GM21528 (cell line): ENCODE results near the gene RABGEF1.
"Not testable (repeated sequence)": the region's sequence is repeated elsewhere in the genome, so short reads cannot be mapped to it uniquely, and the experiment has no call there.

Experiments used
- ATAC-seq: cut with Tn5 transposase; IDR thresholded peaks from one replicate; pipeline ENCODE4 v1.9.1; 2021; ENCODE audit warnings: mild to moderate bottlenecking, moderate library complexity; ENCODE audit not compliant: unreplicated experiment, low FRiP score

RABGEF1 gene

GRCh38 chr7:66763633-66764355, 23.3 kb downstream of the RABGEF1 start:
- ATAC-seq: not testable (repeated sequence)

- ATAC-seq: not testable (repeated sequence)
Observed at GRCh38 chr7:66764905-66765304, 24.4 kb downstream of the RABGEF1 start.

- ATAC-seq: not testable (repeated sequence)
Observed at GRCh38 chr7:66765322-66766025, 24.9 kb downstream of the RABGEF1 start.

DNA sequence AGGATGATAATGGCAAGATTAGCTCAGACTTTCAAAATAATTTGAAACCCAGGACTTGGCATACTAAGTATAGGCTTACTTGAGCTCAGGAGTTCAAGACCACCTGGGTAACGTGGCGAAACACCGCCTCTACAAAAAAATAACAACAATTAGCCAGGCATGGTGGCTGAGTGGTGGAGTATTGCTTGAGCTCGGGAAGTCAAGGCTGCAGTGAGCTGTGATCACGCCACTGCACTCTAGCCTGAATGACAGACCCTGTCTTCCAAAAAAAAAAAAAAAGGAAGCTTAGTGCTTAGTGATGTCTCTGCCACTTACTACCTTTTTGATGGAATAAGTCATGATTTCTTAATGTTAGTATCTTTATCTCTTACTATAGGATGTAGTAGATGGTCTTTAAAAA, 25.5 kb downstream of the RABGEF1 start:
- no peak for ATAC-seq

- not testable (repeated sequence) for ATAC-seq
Observed at GRCh38 chr7:66767486-66767885, 27.0 kb downstream of the RABGEF1 start.

- no peak for ATAC-seq
Observed at GRCh38 chr7:66768865-66769832, 28.6 kb downstream of the RABGEF1 start.

DNA sequence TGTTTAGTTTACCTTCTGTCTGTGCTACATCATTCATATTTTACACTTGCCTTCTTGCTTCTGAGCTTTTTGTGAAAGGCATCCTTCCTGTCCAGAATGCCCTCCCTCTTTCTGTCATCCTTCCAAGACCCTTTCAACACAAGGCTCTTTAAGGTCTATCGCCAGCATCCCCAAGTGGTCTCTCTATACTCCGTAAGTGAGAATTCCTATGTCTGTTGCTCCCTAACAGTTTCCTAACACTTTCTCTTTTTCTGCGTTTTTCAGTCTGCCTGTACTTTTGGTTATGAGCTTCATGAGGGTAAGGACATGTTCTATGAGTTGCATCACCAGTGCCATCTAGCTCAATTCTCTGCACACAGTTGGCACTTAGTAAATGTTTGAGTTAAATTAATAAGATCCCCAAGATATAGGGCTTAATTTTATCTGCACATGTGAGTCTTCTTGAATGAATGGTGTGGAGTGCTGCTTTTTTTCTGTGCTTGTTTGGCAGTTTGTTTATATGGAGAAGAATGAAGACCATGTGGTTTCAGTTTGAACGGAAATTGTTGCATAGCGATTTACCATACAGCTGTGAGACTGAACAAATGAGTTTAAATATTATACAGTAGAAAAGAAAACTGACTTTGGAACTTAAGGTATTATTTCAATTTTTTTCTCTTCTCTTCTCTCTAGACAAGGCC, 29.4 kb downstream of the RABGEF1 start:
- no peak for ATAC-seq

DNA sequence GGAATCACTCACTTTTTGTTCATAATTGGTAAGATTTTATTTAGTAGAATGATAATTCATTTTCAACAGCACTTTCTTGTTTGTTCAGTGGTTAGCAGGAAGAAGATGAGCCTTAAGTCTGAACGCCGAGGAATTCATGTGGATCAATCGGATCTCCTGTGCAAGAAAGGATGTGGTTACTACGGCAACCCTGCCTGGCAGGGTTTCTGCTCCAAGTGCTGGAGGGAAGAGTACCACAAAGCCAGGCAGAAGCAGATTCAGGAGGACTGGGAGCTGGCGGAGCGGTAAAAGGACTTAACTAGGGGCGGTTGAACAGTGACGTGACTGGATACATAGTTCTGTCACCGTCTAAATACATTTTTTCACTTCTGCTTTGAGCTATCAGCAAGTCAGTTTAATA, 31.3 kb downstream of the RABGEF1 start:
- ATAC-seq: no peak

- ATAC-seq: not testable (repeated sequence)
Observed at GRCh38 chr7:66773744-66774143, 33.2 kb downstream of the RABGEF1 start.

GRCh38 chr7:66776383-66776782, 35.9 kb downstream of the RABGEF1 start:
- ATAC-seq: not testable (repeated sequence)

DNA sequence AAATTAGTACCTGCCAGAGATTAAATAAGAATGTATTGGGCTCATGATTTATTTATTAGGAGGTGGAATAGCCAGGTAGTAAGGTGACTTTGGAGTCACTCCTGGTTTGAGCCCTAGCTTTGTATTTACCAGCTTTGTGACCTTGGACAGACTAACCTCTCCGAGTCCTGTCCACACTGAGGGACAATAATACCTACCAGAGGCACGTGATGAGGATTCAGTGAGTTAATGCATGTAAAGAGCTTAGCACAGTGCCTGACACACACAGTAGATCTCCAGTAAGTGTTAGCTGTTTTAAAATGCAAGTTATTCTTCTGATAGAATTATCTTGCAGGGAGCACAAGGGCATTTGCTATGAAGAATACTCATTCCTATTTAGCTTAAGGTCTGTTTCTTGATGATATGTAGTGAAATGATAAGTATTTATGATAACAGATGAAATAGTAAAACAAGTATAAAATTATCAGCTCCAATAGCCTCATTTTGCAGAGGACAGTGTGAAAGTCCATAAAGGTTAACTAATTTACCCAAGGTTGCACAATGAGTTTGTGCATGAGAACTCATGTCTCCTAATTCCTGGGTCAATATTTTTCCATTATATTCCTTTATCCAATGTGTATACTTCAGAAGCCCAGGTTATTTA, 36.4 kb downstream of the RABGEF1 start:
- ATAC-seq: no peak

- ATAC-seq: no peak
Observed at GRCh38 chr7:66778201-66778600, 37.7 kb downstream of the RABGEF1 start.

DNA sequence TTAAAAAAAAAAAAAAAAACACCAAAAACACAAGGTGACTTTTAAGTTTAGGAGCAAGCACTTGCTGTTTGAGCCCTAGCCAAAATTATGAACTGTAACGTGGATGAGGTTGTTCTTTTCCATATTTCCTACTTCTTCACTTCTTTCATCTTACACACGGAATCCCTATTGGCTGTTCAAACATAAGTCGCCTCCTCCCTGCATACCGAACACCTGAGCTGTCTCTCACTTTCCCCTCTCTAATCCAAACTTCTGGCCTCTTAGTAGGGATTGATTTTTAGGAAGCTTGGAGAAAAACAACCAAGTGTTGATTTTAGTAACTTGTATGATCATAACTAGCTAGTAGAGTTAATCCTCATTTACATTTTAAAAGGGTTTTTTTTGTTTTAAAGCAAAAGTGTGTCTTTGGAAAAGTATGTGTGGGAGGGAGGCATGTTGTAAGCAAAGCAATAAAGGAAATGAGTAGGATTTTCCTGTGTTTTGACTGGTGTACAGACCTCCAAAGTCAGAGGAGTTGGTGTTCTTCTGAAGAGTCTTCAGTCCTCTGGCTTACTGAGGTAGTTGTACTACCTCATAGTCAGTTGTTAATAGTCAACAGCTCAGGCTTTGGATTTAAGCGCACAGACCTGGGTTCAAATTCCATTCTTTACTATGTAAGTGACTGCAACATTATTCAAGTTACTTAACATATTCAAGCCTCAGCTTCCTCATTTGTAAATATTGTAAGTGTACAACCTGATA, 39.3 kb downstream of the RABGEF1 start:
- no peak for ATAC-seq

GRCh38 chr7:66781408-66782090, 41.0 kb downstream of the RABGEF1 start:
- ATAC-seq: no peak

GRCh38 chr7:66782875-66783274, 42.3 kb downstream of the RABGEF1 start:
- not testable (repeated sequence) for ATAC-seq

GRCh38 chr7:66783887-66784595, 43.5 kb downstream of the RABGEF1 start:
- ATAC-seq: not testable (repeated sequence)

DNA sequence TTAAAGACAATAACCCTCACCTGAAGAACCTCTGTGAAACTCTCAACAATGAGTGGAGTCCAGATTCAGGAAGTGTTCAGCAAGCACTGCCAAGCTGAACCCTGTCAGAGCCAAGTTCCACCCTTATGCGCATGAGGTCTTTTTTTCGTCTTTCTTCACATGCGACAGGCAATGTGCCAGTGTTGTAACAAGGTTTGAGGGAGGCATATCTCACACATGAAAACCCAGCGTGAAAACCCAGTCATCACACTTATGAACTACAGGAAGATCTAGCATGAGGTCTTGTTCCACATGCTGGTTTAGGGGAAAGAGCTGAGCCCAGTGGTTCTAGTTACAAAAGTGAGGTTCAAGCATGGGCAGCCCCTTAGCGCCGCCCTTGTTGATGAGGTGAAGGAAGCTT, 49.7 kb downstream of the RABGEF1 start:
- no peak for ATAC-seq

DNA sequence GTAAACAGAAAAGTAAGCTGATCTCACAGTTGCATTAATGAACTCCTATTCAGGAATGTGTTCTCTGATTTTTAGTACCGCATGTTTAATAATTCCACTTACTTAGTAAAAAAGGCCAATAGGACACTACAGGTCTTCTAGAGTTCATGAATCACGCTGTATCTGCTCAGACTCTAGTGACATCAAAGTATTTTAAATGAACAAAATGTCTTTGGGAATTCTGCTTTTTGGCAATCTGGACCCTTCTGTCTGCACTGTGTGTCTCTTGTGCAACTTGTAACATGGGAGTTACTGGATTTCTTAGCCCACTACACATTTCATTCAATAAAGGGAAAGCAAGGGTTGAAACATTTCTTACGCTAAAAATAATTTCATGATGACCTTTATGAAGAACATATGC, 50.2 kb downstream of the RABGEF1 start:
- no peak for ATAC-seq
